Mesenchymal stem cell (in vitro differentiated cells and primary cell): ENCODE results near the gene ZNF853.

Experiments
- DNase-seq: peaks from one replicate; pipeline ENCODE4 v3.0.0-alpha.2; 2013
- H2AFZ ChIP-seq: one replicate; pipeline ENCODE4 v1.6.1; 2013; ENCODE audit warnings: low read depth, mild to moderate bottlenecking, control low read depth, inconsistent platforms, low read length, moderate library complexity
- H2AK5ac ChIP-seq: 2 replicates; pipeline ENCODE4 v1.6.1; 2013; ENCODE audit warnings: low read length, moderate library complexity, mild to moderate bottlenecking, inconsistent platforms; ENCODE audit not compliant: severe bottlenecking
- H2BK120ac ChIP-seq: one replicate; pipeline ENCODE4 v1.6.1; 2013; ENCODE audit warnings: low read depth, mild to moderate bottlenecking, inconsistent platforms, low read length, moderate library complexity
- H2BK12ac ChIP-seq, 2 experiments: one replicate each; pipeline ENCODE4 v1.6.1; 2013; ENCODE audit warnings: inconsistent platforms in 2 of 2, low read length in 2 of 2, mild to moderate bottlenecking in 2 of 2, moderate library complexity in 2 of 2, control low read depth in 1 of 2
- H2BK15ac ChIP-seq: one replicate; pipeline ENCODE4 v1.6.1; 2013; ENCODE audit warnings: mild to moderate bottlenecking, low read depth, inconsistent platforms; ENCODE audit not compliant: poor library complexity, severe bottlenecking
- H2BK5ac ChIP-seq: 2 replicates; pipeline ENCODE4 v1.6.1; 2013; ENCODE audit warnings: low read depth, mild to moderate bottlenecking, low read length, control low read depth, inconsistent platforms; ENCODE audit not compliant: poor library complexity, severe bottlenecking
- H3K14ac ChIP-seq, 2 experiments: one replicate each; pipeline ENCODE4 v1.6.1; 2013; ENCODE audit warnings: inconsistent platforms in 2 of 2, low read length in 2 of 2, control low read depth in 1 of 2, mild to moderate bottlenecking in 1 of 2, moderate library complexity in 1 of 2
- H3K18ac ChIP-seq, 2 experiments: one replicate each; pipeline ENCODE4 v1.6.1; 2013; ENCODE audit warnings: inconsistent platforms in 2 of 2, low read length in 2 of 2, control low read depth in 1 of 2, low read depth in 1 of 2, mild to moderate bottlenecking in 1 of 2
- H3K23ac ChIP-seq, 2 experiments: one replicate each; pipeline ENCODE4 v1.6.1; 2013; ENCODE audit warnings: inconsistent platforms in 2 of 2, low read length in 2 of 2, mild to moderate bottlenecking in 2 of 2, moderate library complexity in 2 of 2, control low read depth in 1 of 2
- H3K27ac ChIP-seq: 2 replicates; pipeline ENCODE4 v1.5.1; 2013; ENCODE audit warnings: mild to moderate bottlenecking, moderate library complexity, low read length, control low read depth, inconsistent platforms; ENCODE audit not compliant: poor library complexity, severe bottlenecking
- H3K27me3 ChIP-seq, 2 experiments: 2 replicates each; pipeline versions ENCODE4 v1.6.1 to v1.7.0; 2013; ENCODE audit warnings: low read length in 2 of 2, mild to moderate bottlenecking in 2 of 2, moderate library complexity in 2 of 2, control low read depth in 1 of 2, inconsistent platforms in 1 of 2; ENCODE audit not compliant: control insufficient read depth in 1 of 2, insufficient read depth in 1 of 2
- H3K36me3 ChIP-seq, 2 experiments: 2 replicates each; pipeline versions ENCODE4 v1.6.1 to v1.7.0; 2013; ENCODE audit warnings: low read length in 2 of 2, control low read depth in 1 of 2, inconsistent platforms in 1 of 2, low read depth in 1 of 2, mild to moderate bottlenecking in 1 of 2; ENCODE audit not compliant: insufficient read depth in 2 of 2, control insufficient read depth in 1 of 2
- H3K4ac ChIP-seq, 2 experiments: one replicate each; pipeline ENCODE4 v1.6.1; 2013; ENCODE audit warnings: inconsistent platforms in 2 of 2, low read length in 2 of 2, mild to moderate bottlenecking in 2 of 2, moderate library complexity in 2 of 2, control low read depth in 1 of 2, low read depth in 1 of 2
- H3K4me1 ChIP-seq: 2 replicates; pipeline ENCODE4 v1.6.1; 2013; ENCODE audit warnings: low read depth, low read length, control low read depth; ENCODE audit not compliant: control insufficient read depth, insufficient read depth
- H3K4me2 ChIP-seq: 2 replicates; pipeline ENCODE4 v1.6.1; 2013; ENCODE audit warnings: low read length, mild to moderate bottlenecking, inconsistent platforms; ENCODE audit not compliant: poor library complexity, severe bottlenecking
- H3K4me3 ChIP-seq, 2 experiments: 2 replicates each; pipeline versions ENCODE4 v1.5.1 to v1.7.0; 2013; ENCODE audit warnings: low read length in 2 of 2, mild to moderate bottlenecking in 2 of 2, control low read depth in 1 of 2, low read depth in 1 of 2; ENCODE audit not compliant: insufficient read depth in 1 of 2
- H3K79me1 ChIP-seq: replicated peaks from 2 replicates; pipeline ENCODE4 v1.6.1; 2013; ENCODE audit warnings: mild to moderate bottlenecking, control low read depth, low read length, inconsistent platforms; ENCODE audit not compliant: poor library complexity, severe bottlenecking
- H3K9ac ChIP-seq: 2 replicates; pipeline ENCODE4 v1.7.0; 2013; ENCODE audit warnings: mild to moderate bottlenecking, low read length, moderate library complexity
- H3K9me3 ChIP-seq: 2 replicates; pipeline ENCODE4 v1.7.0; 2013; ENCODE audit warnings: mild to moderate bottlenecking, low read length; ENCODE audit not compliant: control insufficient read depth
- H4K8ac ChIP-seq: one replicate; pipeline ENCODE4 v1.6.1; 2013; ENCODE audit warnings: inconsistent platforms, mild to moderate bottlenecking, low read length, moderate library complexity
- H4K91ac ChIP-seq: one replicate; pipeline ENCODE4 v1.6.1; 2013; ENCODE audit warnings: mild to moderate bottlenecking, low read length, inconsistent platforms
- WGBS: methylation state at CpG from one replicate; pipeline ENCODE4 v1.1.7; 2013; ENCODE audit warnings: mixed read lengths; 5-methylcytosine and 5-hydroxymethylcytosine counted together

The ZNF853 gene

DNA sequence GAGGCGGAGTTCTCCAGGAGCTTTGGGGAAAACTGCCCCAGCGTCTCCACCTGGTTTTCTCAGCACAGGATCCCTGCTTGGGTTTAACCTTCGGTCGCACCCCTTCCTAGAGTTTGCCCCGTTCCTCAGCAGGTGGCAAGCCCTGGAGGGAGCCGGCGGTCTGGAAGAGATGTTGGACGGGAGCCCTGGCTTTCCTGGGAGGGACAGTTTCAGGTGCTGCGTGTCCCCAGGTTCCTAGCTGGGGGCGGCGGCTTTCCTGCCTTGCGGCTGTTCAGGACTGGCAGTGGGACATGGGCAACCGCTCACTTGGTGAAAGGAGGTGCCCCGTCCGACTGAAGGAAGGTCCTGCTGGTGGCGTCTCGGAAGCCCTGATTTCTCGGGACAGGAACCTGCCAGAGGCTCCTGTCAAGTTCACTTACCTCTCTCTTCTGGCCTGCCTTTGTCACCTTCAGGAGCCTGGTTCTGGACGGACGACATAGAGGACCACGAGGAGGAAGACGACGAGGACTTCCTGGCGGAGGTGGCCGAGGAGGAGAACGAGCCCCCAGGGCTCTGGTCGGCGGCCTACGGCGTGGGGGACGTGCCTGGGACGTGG, 36.5 kb downstream of the ZNF853 start:
- 99% methylated on average over 29 of the region's 32 CpGs for WGBS
- no peak overlapping the region for H4K8ac ChIP-seq
- peaks cover 70 to 99% of the 10 kb centered on the region in 2 experiments for H3K36me3 ChIP-seq
- no peak overlapping the region for H3K4ac ChIP-seq
- H3K4me1 ChIP-seq = no peaks in the 10 kb centered on the region
- no peaks in the 10 kb centered on the region for H3K27me3 ChIP-seq
- DNase-seq = no peak
- no peak overlapping the region for H2BK120ac ChIP-seq
- no peak overlapping the region for H2BK12ac ChIP-seq
- no peak overlapping the region for H3K4me3 ChIP-seq
- no peak overlapping the region for H3K27ac ChIP-seq
- no peak overlapping the region for H4K91ac ChIP-seq
- peaks cover 66% of the 10 kb centered on the region for H3K79me1 ChIP-seq
- H2AK5ac ChIP-seq = no peak overlapping the region
- no peak overlapping the region for H3K9ac ChIP-seq
- peaks cover 9% of the 10 kb centered on the region for H3K9me3 ChIP-seq
- H2BK5ac ChIP-seq = no peak overlapping the region
- no peak overlapping the region for H3K23ac ChIP-seq
- no peak overlapping the region for H3K4me2 ChIP-seq
- no peak overlapping the region for H3K18ac ChIP-seq
- H2AFZ ChIP-seq = no peak overlapping the region
- H3K14ac ChIP-seq = no peak overlapping the region
- H2BK15ac ChIP-seq = no peak overlapping the region

DNA sequence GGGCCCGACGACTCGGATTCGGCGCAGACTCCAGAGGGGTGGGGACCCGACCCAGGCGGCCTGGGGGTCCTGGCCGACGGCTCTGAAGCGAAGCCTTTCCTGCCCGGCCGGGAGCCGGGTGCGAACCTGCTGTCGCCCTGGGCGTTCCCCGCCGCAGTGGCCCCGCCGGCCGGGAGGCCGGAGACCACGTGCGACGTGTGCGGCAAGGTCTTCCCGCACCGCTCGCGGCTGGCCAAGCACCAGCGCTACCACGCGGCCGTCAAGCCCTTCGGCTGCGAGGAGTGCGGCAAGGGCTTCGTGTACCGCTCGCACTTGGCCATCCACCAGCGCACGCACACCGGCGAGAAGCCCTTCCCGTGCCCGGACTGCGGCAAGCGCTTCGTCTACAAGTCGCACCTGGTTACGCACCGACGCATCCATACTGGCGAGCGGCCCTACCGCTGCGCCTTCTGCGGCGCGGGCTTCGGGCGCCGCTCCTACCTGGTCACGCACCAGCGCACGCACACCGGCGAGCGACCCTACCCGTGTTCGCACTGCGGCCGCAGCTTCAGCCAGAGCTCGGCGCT, 37.1 kb downstream of the ZNF853 start:
- peak overlapping the region in 1 of 2 experiments; percentile 23 for H3K4me3 ChIP-seq
- H4K91ac ChIP-seq = peak overlapping the region; percentile 8
- no peak overlapping the region for H3K27ac ChIP-seq
- no peak for DNase-seq
- no peak overlapping the region for H2BK5ac ChIP-seq
- H3K27me3 ChIP-seq = no peaks in the 10 kb centered on the region
- H2BK15ac ChIP-seq = no peak overlapping the region
- no peak overlapping the region for H3K9ac ChIP-seq
- peaks cover 61% of the 10 kb centered on the region for H3K79me1 ChIP-seq
- H3K14ac ChIP-seq = no peak overlapping the region
- H2AK5ac ChIP-seq = no peak overlapping the region
- H4K8ac ChIP-seq = no peak overlapping the region
- no peak overlapping the region for H3K4ac ChIP-seq
- H3K23ac ChIP-seq = no peak overlapping the region
- peaks cover 65 to 93% of the 10 kb centered on the region in 2 experiments for H3K36me3 ChIP-seq
- no peak overlapping the region for H3K4me2 ChIP-seq
- no peak overlapping the region for H2BK12ac ChIP-seq
- peaks cover 9% of the 10 kb centered on the region for H3K9me3 ChIP-seq
- no peak overlapping the region for H3K18ac ChIP-seq
- H3K4me1 ChIP-seq = no peaks in the 10 kb centered on the region
- over 99% methylated on average over 69 of the region's 75 CpGs for WGBS
- H2BK120ac ChIP-seq = no peak overlapping the region
- H2AFZ ChIP-seq = no peak overlapping the region

DNA sequence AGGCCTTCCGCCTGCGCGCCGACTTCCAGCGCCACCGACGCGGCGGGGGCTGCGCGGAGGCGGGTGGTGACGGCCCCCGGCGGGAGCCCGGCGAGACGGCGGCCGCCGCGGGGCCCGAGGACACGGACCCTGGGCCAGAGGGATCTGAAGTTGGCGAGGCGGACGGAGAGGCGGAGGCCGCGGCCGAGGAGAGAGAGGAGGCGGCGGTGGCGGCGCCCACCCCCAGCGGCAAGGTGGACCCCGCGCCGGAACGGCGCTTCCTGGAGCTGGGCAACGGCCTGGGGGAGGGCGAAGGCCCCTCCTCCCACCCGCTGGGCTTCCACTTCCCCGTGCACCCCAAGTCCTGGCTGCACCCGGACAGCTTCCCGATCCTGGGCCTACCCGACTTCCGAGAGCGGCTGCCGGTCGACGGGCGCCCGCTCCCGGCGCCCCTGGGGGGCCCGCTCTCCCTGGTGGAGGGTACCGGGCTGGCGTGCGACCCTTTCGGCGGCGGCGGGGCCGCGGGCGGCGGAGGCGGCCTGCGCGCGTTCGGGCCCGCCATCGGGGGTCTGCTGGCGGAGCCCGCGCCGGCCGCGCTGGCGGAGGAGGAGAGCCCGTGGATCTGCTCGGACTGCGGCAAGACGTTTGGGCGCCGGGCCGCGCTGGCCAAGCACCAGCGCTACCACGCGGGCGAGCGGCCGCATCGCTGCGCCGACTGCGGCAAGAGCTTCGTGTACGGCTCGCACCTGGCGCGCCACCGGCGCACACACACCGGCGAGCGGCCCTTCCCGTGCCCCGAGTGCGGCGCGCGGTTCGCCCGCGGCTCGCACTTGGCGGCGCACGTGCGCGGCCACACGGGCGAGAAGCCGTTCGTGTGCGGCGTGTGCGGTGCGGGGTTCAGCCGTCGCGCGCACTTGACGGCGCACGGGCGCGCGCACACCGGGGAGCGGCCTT, 37.9 kb downstream of the ZNF853 start:
- Histone ChIP-seq H3K27me3 (no peaks in the 10 kb centered on the region), H3K4me2 (no peak overlapping the region), H3K27ac (no peak overlapping the region), H2AFZ (no peak overlapping the region), H3K14ac (no peak overlapping the region), H2AK5ac (no peak overlapping the region), H2BK120ac (no peak overlapping the region), H2BK5ac (no peak overlapping the region), H4K8ac (no peak overlapping the region), H3K23ac (no peak overlapping the region), H3K36me3 (peaks cover 58 to 85% of the 10 kb centered on the region in 2 experiments), H3K4ac (no peak overlapping the region), H2BK15ac (no peak overlapping the region), H3K4me1 (no peaks in the 10 kb centered on the region), H4K91ac (peak overlapping the region; percentile 67), H3K9ac (no peak overlapping the region), H3K18ac (no peak overlapping the region), H2BK12ac (no peak overlapping the region), H3K9me3 (peaks cover 9% of the 10 kb centered on the region), H3K4me3 (no peak overlapping the region), H3K79me1 (peaks cover 52% of the 10 kb centered on the region)
- no peak for DNase-seq
- WGBS = 97% methylated on average over 117 of the region's 146 CpGs
